NT2/D1 (cell line): ENCODE measurements around the gene MANSC4.

Experiments
- SUZ12 ChIP-seq: IDR thresholded peaks from 2 replicates; pipeline ENCODE4 v1.6.1; 2011; ENCODE audit not compliant: insufficient read length, insufficient read depth; ENCODE audit errors: extremely low read depth
- YY1 ChIP-seq: IDR thresholded peaks from 2 replicates; pipeline ENCODE4 v1.6.1; 2011; ENCODE audit not compliant: insufficient read length, insufficient read depth
- ZNF274 ChIP-seq: IDR thresholded peaks from 2 replicates; pipeline ENCODE4 v1.6.1; 2011; ENCODE audit warnings: mild to moderate bottlenecking, low read depth, low read length

DNA sequence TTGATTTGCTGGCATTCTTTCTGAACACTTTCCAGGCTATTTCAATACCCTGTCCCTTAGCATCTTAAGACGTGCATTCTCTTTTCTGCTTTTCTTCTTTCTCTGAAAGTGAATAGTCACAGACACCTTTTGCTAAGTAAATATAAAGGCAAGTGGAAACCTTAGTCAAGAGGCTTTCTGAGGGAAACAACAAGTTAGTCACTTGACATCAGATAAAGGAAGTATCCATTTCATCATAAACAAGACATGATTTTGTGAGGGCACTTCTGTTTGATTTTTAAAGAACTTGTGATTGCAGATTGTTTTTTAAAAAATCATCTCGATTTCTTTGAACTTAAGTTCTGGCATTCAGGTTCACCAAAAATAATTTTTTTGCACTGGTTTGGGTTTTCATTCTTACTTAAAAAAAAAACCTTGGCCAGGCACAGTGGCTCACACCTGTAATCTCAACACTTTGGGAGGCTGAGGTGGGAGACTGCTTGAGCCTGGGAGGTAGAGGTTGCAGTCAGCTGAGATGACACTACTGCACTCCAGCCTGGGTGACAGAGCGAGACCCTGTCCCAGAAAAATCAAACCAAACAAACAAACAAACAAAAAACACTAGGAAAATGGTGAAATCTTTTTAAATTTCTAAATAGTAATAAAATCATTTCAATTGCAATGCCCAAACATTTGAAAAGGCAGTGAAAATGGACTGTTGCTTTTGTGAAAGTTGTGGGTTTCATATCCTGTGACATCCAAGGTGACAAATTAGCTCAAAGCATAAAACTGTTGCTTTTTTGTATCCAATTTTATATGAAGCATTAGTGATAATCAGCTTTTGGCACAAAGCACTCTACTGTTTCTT, 8.3 kb downstream of the MANSC4 start:
- no peak for TF ChIP-seq YY1
- no peak for TF ChIP-seq ZNF274
- TF ChIP-seq SUZ12: no peak
